ENCODE measurements around the gene SYCE1.
"Not testable (repeated sequence)": the region's sequence is repeated elsewhere in the genome, so short reads cannot be mapped to it uniquely, and the experiment has no call there.

Gene SYCE1

GRCh38 chr10:133565441-133566294 lies at the start of gene SYCE1:
TSS of gene SYCE1 (minus strand) at chr10:133565583. CDS start at chr10:133565529, 54 bp downstream.
- DNase-seq, result no peak

- DNase-seq, result no peak
These were observed 49.6 kb upstream of the SYCE1 start for GRCh38 chr10:133614830-133615580.

GRCh38 chr10:133613699-133614098 lies 48.3 kb upstream of the SYCE1 start:
- no peak for DNase-seq

- DNase-seq, result no peak
These were observed 45.7 kb upstream of the SYCE1 start for GRCh38 chr10:133611079-133611478.

- no peak for DNase-seq
These were observed 43.5 kb upstream of the SYCE1 start for GRCh38 chr10:133608855-133609254.

- DNase-seq, result not testable (repeated sequence)
These were observed 38.1 kb upstream of the SYCE1 start for GRCh38 chr10:133603434-133603833.

GRCh38 chr10:133600657-133601056 lies 35.3 kb upstream of the SYCE1 start:
- no peak for DNase-seq

GRCh38 chr10:133599869-133600268 lies 34.5 kb upstream of the SYCE1 start:
- not testable (repeated sequence) for DNase-seq

GRCh38 chr10:133592716-133593115 lies 27.3 kb upstream of the SYCE1 start:
- no peak for DNase-seq

GRCh38 chr10:133590970-133591359 lies 25.6 kb upstream of the SYCE1 start:
- DNase-seq, result no peak

- no peak for DNase-seq
These were observed 25.0 kb upstream of the SYCE1 start for GRCh38 chr10:133590226-133590969.

- DNase-seq, result not testable (repeated sequence)
These were observed 11.7 kb upstream of the SYCE1 start for GRCh38 chr10:133577037-133577436.

GRCh38 chr10:133573460-133573859 lies 8.1 kb upstream of the SYCE1 start:
- DNase-seq, result not testable (repeated sequence)

GRCh38 chr10:133572055-133572454 lies 6.7 kb upstream of the SYCE1 start:
- not testable (repeated sequence) for DNase-seq

GRCh38 chr10:133569801-133570200 lies 4.4 kb upstream of the SYCE1 start:
- DNase-seq, result not testable (repeated sequence)

GRCh38 chr10:133568831-133569527 lies 3.6 kb upstream of the SYCE1 start:
- DNase-seq, result not testable (repeated sequence)

- no peak for DNase-seq
These were observed 2.9 kb upstream of the SYCE1 start for GRCh38 chr10:133568287-133568614.

- DNase-seq, result no peak
These were observed 2.4 kb upstream of the SYCE1 start for GRCh38 chr10:133567609-133568286.

GRCh38 chr10:133567119-133567518 lies 1.7 kb upstream of the SYCE1 start:
- no peak for DNase-seq

- no peak for DNase-seq
These were observed 567 bp downstream of the SYCE1 start for GRCh38 chr10:133564816-133565215.

GRCh38 chr10:133559216-133559615 lies 6.2 kb downstream of the SYCE1 start:
- no peak for DNase-seq

GRCh38 chr10:133557381-133557780 lies 8.0 kb downstream of the SYCE1 start:
- no peak for DNase-seq

Data from NK-92 treated with Interleukin-12 subunit alpha and Interleukin-12 subunit beta, amount 100 ng/mL, for 24 hours (cell line).